HFF-Myc (cell line): ENCODE measurements around the gene DNAJC13.

ENCODE experiments used
- DNase-seq: peaks from one replicate; pipeline ENCODE4 v3.0.0-alpha.2; 2011; ENCODE audit warnings: low read depth; ENCODE audit errors: extremely low read depth
- H3K4me3 ChIP-seq: replicated peaks from 2 replicates; pipeline ENCODE4 v1.5.1; 2011; ENCODE audit warnings: low read depth, mild to moderate bottlenecking, control low read depth, low read length
- CTCF ChIP-seq: IDR thresholded peaks from 2 replicates; pipeline ENCODE4 v1.5.1; 2012; ENCODE audit warnings: mild to moderate bottlenecking, low read depth, low read length, control low read depth; ENCODE audit errors: missing control alignments

The DNAJC13 gene

GRCh38 chr3:132521901-132522300 lies 104.6 kb downstream of the DNAJC13 start:
- DNase-seq, result no peak
- TF ChIP-seq CTCF, result no peak

GRCh38 chr3:132522353-132522752 lies 105.1 kb downstream of the DNAJC13 start:
- no peak for TF ChIP-seq CTCF
- no peak overlapping the region for H3K4me3 ChIP-seq
- no peak for DNase-seq

More at GRCh38 chr3:132521901-132522300, 104.6 kb downstream of the DNAJC13 start:
- H3K4me3 ChIP-seq, result no peak overlapping the region

GRCh38 chr3:132530624-132531023 lies 113.3 kb downstream of the DNAJC13 start:
- DNase-seq, result no peak
- TF ChIP-seq CTCF, result no peak
- no peak overlapping the region for H3K4me3 ChIP-seq

- peak; percentile 78 for DNase-seq
- no peak overlapping the region for H3K4me3 ChIP-seq
- peak; percentile 45 for TF ChIP-seq CTCF
Observed at GRCh38 chr3:132535575-132536441, 118.5 kb downstream of the DNAJC13 start.

GRCh38 chr3:132536442-132537153 lies 119.3 kb downstream of the DNAJC13 start:
- no peak for DNase-seq
- H3K4me3 ChIP-seq, result no peak overlapping the region
- TF ChIP-seq CTCF, result no peak

GRCh38 chr3:132537297-132537696 lies 120.0 kb downstream of the DNAJC13 start:
- DNase-seq, result no peak
- H3K4me3 ChIP-seq, result no peak overlapping the region
- TF ChIP-seq CTCF, result no peak
